ENCODE results near the gene ITPKC. TPM values are rescaled to one million over a fixed set of nuclear protein-coding genes. Genes with fewer than 3 reads are reported as not detected.

The ITPKC gene
- total and polyA plus RNA-seq, 2 of the 13 experiments (the other 11 are each of a cell fraction or from before 2014, with no cell fraction given) = 6.9 to 11.2 TPM

DNA sequence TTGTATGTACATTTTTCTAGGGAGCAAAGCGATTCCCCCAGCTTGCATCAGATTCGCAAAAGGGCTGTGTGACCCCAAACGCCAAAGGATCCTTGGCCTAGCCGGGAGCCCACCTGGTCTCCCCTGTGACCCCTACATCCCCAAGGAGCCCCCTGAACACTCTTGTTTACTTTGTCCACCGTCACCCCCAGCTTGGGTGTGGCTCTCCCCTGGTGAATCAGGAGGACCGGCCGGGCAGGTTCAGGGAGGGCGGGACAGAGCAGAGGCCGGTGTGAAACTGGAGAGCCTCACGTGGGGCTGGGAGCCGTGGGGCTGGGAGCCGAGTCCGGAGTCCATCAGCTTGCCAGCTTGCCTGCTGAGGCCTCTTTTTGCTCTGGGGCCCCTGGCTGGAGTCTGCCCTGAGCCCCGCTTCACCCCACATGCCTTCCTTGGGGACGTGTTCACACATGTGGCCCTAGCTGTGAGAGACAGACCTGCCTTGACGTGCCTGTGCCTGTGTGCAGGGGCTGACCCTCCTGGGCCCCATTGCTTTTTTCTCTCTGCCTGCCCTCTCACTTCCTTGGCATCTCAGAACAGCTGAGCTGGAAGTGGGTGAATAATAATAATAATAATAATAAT is 2.0 kb downstream of the ITPKC start (continued):
- TF ChIP-seq, protein P1, sequence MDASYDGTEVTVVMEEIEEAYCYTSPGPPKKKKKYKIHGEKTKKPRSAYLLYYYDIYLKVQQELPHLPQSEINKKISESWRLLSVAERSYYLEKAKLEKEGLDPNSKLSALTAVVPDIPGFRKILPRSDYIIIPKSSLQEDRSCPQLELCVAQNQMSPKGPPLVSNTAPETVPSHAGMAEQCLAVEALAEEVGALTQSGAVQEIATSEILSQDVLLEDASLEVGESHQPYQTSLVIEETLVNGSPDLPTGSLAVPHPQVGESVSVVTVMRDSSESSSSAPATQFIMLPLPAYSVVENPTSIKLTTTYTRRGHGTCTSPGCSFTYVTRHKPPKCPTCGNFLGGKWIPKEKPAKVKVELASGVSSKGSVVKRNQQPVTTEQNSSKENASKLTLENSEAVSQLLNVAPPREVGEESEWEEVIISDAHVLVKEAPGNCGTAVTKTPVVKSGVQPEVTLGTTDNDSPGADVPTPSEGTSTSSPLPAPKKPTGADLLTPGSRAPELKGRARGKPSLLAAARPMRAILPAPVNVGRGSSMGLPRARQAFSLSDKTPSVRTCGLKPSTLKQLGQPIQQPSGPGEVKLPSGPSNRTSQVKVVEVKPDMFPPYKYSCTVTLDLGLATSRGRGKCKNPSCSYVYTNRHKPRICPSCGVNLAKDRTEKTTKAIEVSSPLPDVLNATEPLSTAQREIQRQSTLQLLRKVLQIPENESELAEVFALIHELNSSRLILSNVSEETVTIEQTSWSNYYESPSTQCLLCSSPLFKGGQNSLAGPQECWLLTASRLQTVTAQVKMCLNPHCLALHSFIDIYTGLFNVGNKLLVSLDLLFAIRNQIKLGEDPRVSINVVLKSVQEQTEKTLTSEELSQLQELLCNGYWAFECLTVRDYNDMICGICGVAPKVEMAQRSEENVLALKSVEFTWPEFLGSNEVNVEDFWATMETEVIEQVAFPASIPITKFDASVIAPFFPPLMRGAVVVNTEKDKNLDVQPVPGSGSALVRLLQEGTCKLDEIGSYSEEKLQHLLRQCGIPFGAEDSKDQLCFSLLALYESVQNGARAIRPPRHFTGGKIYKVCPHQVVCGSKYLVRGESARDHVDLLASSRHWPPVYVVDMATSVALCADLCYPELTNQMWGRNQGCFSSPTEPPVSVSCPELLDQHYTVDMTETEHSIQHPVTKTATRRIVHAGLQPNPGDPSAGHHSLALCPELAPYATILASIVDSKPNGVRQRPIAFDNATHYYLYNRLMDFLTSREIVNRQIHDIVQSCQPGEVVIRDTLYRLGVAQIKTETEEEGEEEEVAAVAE (CRISPR knock-in tag; IDR thresholded peaks at IDR 0.05; ENCODE audit: borderline replicate concordance) = no peak; the same call in 1 of the 2 replicates
- TF ChIP-seq, protein P2, sequence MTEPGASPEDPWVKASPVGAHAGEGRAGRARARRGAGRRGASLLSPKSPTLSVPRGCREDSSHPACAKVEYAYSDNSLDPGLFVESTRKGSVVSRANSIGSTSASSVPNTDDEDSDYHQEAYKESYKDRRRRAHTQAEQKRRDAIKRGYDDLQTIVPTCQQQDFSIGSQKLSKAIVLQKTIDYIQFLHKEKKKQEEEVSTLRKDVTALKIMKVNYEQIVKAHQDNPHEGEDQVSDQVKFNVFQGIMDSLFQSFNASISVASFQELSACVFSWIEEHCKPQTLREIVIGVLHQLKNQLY (CRISPR knock-in tag; IDR thresholded peaks at IDR 0.05) = peak; percentile 29; the same call in 1 of the 2 replicates
- TF ChIP-seq, protein P3, sequence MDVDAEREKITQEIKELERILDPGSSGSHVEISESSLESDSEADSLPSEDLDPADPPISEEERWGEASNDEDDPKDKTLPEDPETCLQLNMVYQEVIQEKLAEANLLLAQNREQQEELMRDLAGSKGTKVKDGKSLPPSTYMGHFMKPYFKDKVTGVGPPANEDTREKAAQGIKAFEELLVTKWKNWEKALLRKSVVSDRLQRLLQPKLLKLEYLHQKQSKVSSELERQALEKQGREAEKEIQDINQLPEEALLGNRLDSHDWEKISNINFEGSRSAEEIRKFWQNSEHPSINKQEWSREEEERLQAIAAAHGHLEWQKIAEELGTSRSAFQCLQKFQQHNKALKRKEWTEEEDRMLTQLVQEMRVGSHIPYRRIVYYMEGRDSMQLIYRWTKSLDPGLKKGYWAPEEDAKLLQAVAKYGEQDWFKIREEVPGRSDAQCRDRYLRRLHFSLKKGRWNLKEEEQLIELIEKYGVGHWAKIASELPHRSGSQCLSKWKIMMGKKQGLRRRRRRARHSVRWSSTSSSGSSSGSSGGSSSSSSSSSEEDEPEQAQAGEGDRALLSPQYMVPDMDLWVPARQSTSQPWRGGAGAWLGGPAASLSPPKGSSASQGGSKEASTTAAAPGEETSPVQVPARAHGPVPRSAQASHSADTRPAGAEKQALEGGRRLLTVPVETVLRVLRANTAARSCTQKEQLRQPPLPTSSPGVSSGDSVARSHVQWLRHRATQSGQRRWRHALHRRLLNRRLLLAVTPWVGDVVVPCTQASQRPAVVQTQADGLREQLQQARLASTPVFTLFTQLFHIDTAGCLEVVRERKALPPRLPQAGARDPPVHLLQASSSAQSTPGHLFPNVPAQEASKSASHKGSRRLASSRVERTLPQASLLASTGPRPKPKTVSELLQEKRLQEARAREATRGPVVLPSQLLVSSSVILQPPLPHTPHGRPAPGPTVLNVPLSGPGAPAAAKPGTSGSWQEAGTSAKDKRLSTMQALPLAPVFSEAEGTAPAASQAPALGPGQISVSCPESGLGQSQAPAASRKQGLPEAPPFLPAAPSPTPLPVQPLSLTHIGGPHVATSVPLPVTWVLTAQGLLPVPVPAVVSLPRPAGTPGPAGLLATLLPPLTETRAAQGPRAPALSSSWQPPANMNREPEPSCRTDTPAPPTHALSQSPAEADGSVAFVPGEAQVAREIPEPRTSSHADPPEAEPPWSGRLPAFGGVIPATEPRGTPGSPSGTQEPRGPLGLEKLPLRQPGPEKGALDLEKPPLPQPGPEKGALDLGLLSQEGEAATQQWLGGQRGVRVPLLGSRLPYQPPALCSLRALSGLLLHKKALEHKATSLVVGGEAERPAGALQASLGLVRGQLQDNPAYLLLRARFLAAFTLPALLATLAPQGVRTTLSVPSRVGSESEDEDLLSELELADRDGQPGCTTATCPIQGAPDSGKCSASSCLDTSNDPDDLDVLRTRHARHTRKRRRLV (CRISPR knock-in tag; IDR thresholded peaks at IDR 0.05) = 0 out of 2 replicates have a peak, but pooled peaks have one; percentile 46
- TF ChIP-seq ZNF20 (CRISPR knock-in tag; IDR thresholded peaks at IDR 0.05) (no peak), KLF15 (CRISPR knock-in tag; IDR thresholded peaks at IDR 0.05; ENCODE audit: borderline replicate concordance) (no peak), MTF1 (CRISPR knock-in tag; IDR thresholded peaks at IDR 0.05) (no peak), ZBTB38 (CRISPR knock-in tag; IDR thresholded peaks at IDR 0.05) (peak; percentile 19; the same call in 1 of the 2 replicates), TBX2 (CRISPR knock-in tag; IDR thresholded peaks at IDR 0.05; ENCODE audit: borderline replicate concordance) (peak; percentile 93), MATR3 (CRISPR knock-in tag; IDR thresholded peaks at IDR 0.05) (no peak), CEBPB (IDR thresholded peaks at IDR 0.05; ENCODE audit: borderline replicate concordance, low read depth, low read length) (no peak), TARDBP (CRISPR knock-in tag; IDR thresholded peaks at IDR 0.05) (0 out of 2 replicates have a peak, but pooled peaks have one; percentile 18), SP4 (CRISPR knock-in tag; IDR thresholded peaks at IDR 0.05) (peak; percentile 61), ERF (CRISPR knock-in tag; IDR thresholded peaks at IDR 0.05) (no peak)
- TF ChIP-seq, protein P4, sequence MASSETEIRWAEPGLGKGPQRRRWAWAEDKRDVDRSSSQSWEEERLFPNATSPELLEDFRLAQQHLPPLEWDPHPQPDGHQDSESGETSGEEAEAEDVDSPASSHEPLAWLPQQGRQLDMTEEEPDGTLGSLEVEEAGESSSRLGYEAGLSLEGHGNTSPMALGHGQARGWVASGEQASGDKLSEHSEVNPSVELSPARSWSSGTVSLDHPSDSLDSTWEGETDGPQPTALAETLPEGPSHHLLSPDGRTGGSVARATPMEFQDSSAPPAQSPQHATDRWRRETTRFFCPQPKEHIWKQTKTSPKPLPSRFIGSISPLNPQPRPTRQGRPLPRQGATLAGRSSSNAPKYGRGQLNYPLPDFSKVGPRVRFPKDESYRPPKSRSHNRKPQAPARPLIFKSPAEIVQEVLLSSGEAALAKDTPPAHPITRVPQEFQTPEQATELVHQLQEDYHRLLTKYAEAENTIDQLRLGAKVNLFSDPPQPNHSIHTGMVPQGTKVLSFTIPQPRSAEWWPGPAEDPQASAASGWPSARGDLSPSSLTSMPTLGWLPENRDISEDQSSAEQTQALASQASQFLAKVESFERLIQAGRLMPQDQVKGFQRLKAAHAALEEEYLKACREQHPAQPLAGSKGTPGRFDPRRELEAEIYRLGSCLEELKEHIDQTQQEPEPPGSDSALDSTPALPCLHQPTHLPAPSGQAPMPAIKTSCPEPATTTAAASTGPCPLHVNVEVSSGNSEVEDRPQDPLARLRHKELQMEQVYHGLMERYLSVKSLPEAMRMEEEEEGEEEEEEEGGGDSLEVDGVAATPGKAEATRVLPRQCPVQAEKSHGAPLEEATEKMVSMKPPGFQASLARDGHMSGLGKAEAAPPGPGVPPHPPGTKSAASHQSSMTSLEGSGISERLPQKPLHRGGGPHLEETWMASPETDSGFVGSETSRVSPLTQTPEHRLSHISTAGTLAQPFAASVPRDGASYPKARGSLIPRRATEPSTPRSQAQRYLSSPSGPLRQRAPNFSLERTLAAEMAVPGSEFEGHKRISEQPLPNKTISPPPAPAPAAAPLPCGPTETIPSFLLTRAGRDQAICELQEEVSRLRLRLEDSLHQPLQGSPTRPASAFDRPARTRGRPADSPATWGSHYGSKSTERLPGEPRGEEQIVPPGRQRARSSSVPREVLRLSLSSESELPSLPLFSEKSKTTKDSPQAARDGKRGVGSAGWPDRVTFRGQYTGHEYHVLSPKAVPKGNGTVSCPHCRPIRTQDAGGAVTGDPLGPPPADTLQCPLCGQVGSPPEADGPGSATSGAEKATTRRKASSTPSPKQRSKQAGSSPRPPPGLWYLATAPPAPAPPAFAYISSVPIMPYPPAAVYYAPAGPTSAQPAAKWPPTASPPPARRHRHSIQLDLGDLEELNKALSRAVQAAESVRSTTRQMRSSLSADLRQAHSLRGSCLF (CRISPR knock-in tag; IDR thresholded peaks at IDR 0.05; ENCODE audit: borderline replicate concordance) = no peak

Data from HepG2 (cell line).